Suprapubic skin (tissue), 3 donors: ENCODE results near the gene CDC5L.

Experiments used
- CTCF ChIP-seq, 2 donors: fragments of 200-600 bp in 1 of 2; fragments of 450-650 bp in 1 of 2; sonication (generic) in 1 of 2; IDR thresholded peaks; one replicate each; pipeline ENCODE4 v1.5.1; 2016 to 2019; ENCODE audit warnings: antibody characterized with exemption in 2 of 2, mild to moderate bottlenecking in 1 of 2, moderate library complexity in 1 of 2
- EP300 ChIP-seq: sonication (generic); formaldehyde crosslinking; IDR thresholded peaks from one replicate; pipeline ENCODE4 v1.6.1; 2017; ENCODE audit warnings: antibody characterized with exemption
- POLR2A ChIP-seq, 2 donors: fragments of 450-650 bp; IDR thresholded peaks; one replicate each; pipeline ENCODE4 v1.6.1; 2017; ENCODE audit warnings: antibody characterized with exemption in 2 of 2, mild to moderate bottlenecking in 2 of 2, moderate library complexity in 2 of 2

GRCh38 chr6:44409207-44409794 is 21.8 kb downstream of the CDC5L start:
- TF ChIP-seq EP300 (no peak), CTCF (IDR thresholded peaks at IDR 0.05) (no peak), POLR2A (IDR thresholded peaks at IDR 0.05) (no peak)
